Esophagus (tissue), 2 donors: ENCODE results near the gene MIF4GD. TPM values are rescaled to one million over a fixed set of nuclear protein-coding genes. Genes with fewer than 3 reads are reported as not detected.
A peak's percentile ranks its signal among the peaks of the same experiment; 100 is the strongest.
"Not testable (repeated sequence)": the region's sequence is repeated elsewhere in the genome, so short reads cannot be mapped to it uniquely, and the experiment has no call there.

Experiments used
- H3K27ac ChIP-seq, 2 donors: one replicate each; pipeline ENCODE4 v1.5.1; 2013; ENCODE audit warnings: low read depth in 2 of 2, mild to moderate bottlenecking in 2 of 2, inconsistent platforms in 1 of 2, low read length in 1 of 2, moderate library complexity in 1 of 2
- H3K27me3 ChIP-seq, 2 donors: one replicate each; pipeline ENCODE4 v1.6.1; 2013; ENCODE audit warnings: low read length in 2 of 2, control low read depth in 1 of 2, mild to moderate bottlenecking in 1 of 2; ENCODE audit not compliant: insufficient read depth in 2 of 2, control insufficient read depth in 1 of 2
- H3K36me3 ChIP-seq, 2 donors: one replicate each; pipeline ENCODE4 v1.6.1; 2013; ENCODE audit warnings: low read length in 1 of 2; ENCODE audit not compliant: control insufficient read depth in 2 of 2, insufficient read depth in 2 of 2
- H3K4me1 ChIP-seq, 2 donors: one replicate each; pipeline ENCODE4 v1.6.1; 2013; ENCODE audit warnings: low read length in 1 of 2; ENCODE audit not compliant: control insufficient read depth in 2 of 2, insufficient read depth in 2 of 2
- H3K4me3 ChIP-seq, 2 donors: one replicate each; pipeline ENCODE4 v1.5.1; 2013; ENCODE audit warnings: low read length in 2 of 2, mild to moderate bottlenecking in 2 of 2, low read depth in 1 of 2, moderate library complexity in 1 of 2
- H3K9me3 ChIP-seq, 2 donors: one replicate each; pipeline ENCODE4 v1.6.1; 2013; ENCODE audit warnings: mild to moderate bottlenecking in 2 of 2, low read depth in 1 of 2, low read length in 1 of 2, moderate library complexity in 1 of 2; ENCODE audit not compliant: control insufficient read depth in 2 of 2, insufficient read depth in 1 of 2
- WGBS, 2 donors: extraction: QIAGEN DNeasy Blood & Tissue Kit; methylation state at CpG; one replicate each; pipeline ENCODE4 v1.1.7; 2013; 5-methylcytosine and 5-hydroxymethylcytosine counted together
- polyA plus RNA-seq, 2 donors: library from polyadenylated mRNA; stranded (reverse); fragments of 200-250 nt; gene quantifications; one replicate each; pipeline ENCODE4 v1.2.3, GENCODE V29; 2013
- donor health status: healthy with polysubstance abuse.
- donor health status: Bipolar disorder and iron deficiency.

MIF4GD gene
- polyA plus RNA-seq, 2 donors, result 9.3 to 23.3 TPM

DNA sequence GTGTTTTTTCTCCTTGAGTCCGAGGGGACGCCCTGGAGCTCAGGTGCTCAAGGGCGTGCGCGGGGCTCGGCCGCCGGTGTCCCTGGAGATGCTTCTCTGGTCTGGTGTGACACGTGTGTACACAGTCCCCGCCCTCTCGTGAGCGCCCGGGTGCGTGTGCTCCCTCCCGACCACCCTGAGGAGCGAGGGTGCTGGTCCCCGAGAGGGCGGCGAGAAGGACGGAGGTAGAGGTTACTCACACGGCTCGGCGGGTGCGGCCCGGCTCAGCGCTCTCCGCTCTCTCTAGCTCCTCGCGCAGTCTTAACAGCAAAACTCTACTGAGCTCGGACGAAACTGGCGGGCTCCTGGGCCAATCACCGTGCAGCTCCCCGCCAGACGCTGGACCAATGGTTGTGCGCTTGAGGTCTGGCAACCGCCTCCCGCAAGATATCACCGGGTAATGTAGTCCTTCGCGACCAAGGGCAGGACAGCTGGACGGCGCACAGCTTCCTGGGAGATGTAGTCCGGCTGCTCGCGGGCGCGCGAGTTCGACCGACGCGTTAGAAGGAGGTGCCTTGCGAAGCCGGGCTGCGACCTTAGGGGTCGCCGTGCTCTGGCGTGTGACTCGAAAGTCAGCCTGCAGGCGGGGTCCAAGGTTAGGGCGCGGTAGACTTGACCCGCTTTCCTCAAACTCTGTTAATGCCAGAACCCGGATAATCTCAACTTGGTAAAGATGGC, 18.2 kb upstream of the MIF4GD start, which contains the start of gene SLC25A19:
Gene SLC25A19, minus strand, starts transcription at position 319 of the 717 bp plus-strand sequence. CDS start 2,669 bp downstream, outside the sequence.
- Histone ChIP-seq H3K4me3 (peak within 1 kb of the TSS; percentile 60 to 73), H3K27ac (peak within 1 kb of the TSS; percentile 92 to 98), H3K4me1 (no peaks in the 10 kb centered on the region), H3K27me3 (no peaks in the 10 kb centered on the region), H3K36me3 (peaks cover 7 to 11% of the 10 kb centered on the region in 2 donors), H3K9me3 (no peaks in the 10 kb centered on the region)
- 0% methylated on average over 65 of the region's 65 CpGs for WGBS, 2 donors

- 1% methylated on average over 14 of the region's 14 CpGs for WGBS, 2 donors
- H3K4me1 ChIP-seq, result no peaks in the 10 kb centered on the region
- H3K36me3 ChIP-seq, result peaks cover 7 to 11% of the 10 kb centered on the region in 2 donors
- peak overlapping the region; percentile 60 to 73 for H3K4me3 ChIP-seq
- H3K27ac ChIP-seq, result peak overlapping the region; percentile 83
- no peaks in the 10 kb centered on the region for H3K27me3 ChIP-seq
- no peaks in the 10 kb centered on the region for H3K9me3 ChIP-seq
These were observed 17.7 kb upstream of the MIF4GD start for GRCh38 chr17:75288770-75289114.

GRCh38 chr17:75288359-75288758, 17.3 kb upstream of the MIF4GD start:
- 17% methylated on average over 2 of the region's 2 CpGs for WGBS, 2 donors
- Histone ChIP-seq H3K27me3 (no peaks in the 10 kb centered on the region), H3K27ac (no peak overlapping the region), H3K4me1 (peaks cover 0 to under 1% of the 10 kb centered on the region in 2 donors), H3K4me3 (peak overlapping the region in 1 of 2 donors; percentile 60), H3K36me3 (peaks cover 7 to 11% of the 10 kb centered on the region in 2 donors), H3K9me3 (no peaks in the 10 kb centered on the region)

DNA sequence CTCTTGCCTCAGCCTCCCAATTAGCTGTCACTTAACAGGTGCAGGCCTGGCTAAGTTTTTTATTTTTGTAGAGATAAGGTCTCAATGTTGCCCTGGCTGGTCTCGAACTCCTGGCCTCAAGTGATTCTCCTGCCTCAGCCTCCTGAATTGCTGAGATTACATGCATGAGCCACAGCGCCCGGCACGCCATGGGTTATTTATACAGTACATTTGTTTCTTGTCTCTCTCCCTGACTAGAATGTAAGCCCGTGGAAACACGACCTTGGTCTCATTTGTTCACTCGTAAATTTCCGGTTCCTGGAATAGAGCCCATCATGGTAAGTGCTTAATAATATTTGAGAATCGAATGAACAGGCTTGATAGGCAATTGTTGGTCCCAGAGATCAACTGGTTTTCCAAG, 16.2 kb upstream of the MIF4GD start:
- H3K27me3 ChIP-seq, result no peaks in the 10 kb centered on the region
- H3K36me3 ChIP-seq, result peaks cover 7 to 11% of the 10 kb centered on the region in 2 donors
- 71 to 88% methylated on average over 9 of the region's 9 CpGs for WGBS, 2 donors
- no peak overlapping the region for H3K4me3 ChIP-seq
- peaks cover 0 to 2% of the 10 kb centered on the region in 2 donors for H3K4me1 ChIP-seq
- H3K9me3 ChIP-seq, result no peaks in the 10 kb centered on the region
- no peak overlapping the region for H3K27ac ChIP-seq

GRCh38 chr17:75285123-75285522, 14.1 kb upstream of the MIF4GD start:
- H3K4me1 ChIP-seq, result peaks cover 0 to 2% of the 10 kb centered on the region in 2 donors
- H3K9me3 ChIP-seq, result no peaks in the 10 kb centered on the region
- WGBS, 2 donors, result 83 to 84% methylated on average over 6 of the region's 6 CpGs
- no peak overlapping the region for H3K4me3 ChIP-seq
- peaks cover 7 to 15% of the 10 kb centered on the region in 2 donors for H3K36me3 ChIP-seq
- no peaks in the 10 kb centered on the region for H3K27me3 ChIP-seq
- H3K27ac ChIP-seq, result no peak overlapping the region

DNA sequence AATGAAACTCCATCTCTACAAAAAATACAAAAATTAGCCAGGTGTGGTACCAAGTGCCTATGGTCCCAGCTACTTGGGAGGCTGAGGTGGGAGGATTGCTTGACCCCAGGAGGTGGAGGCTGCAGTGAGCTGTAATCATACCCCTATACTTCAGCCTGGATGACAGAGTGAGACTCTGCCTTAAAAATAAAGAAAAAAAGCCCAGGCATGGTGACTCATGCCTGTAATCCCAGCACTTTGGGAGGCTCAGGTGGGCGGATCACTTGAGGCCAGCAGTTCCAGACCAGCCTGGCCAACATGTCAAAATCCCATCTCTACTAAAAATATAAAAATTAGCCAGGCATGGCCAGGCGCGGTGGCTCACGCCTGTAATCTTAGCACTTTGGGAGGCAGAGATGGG, 9.2 kb upstream of the MIF4GD start:
- not testable (repeated sequence) for H3K27ac ChIP-seq, H3K4me3 ChIP-seq, H3K27me3 ChIP-seq, H3K9me3 ChIP-seq, H3K4me1 ChIP-seq
- peaks cover 5 to 12% of the 10 kb centered on the region in 2 donors for H3K36me3 ChIP-seq
- 91 to 94% methylated on average over 4 of the region's 4 CpGs for WGBS, 2 donors

- Histone ChIP-seq H3K27ac (no peak overlapping the region), H3K4me1 (peaks cover 0 to 6% of the 10 kb centered on the region in 2 donors), H3K27me3 (no peaks in the 10 kb centered on the region), H3K9me3 (no peaks in the 10 kb centered on the region), H3K36me3 (peaks cover 5 to 10% of the 10 kb centered on the region in 2 donors), H3K4me3 (no peak overlapping the region)
- 72 to 76% methylated on average over 6 of the region's 6 CpGs for WGBS, 2 donors
These were observed 6.6 kb upstream of the MIF4GD start for GRCh38 chr17:75277664-75278071.

DNA sequence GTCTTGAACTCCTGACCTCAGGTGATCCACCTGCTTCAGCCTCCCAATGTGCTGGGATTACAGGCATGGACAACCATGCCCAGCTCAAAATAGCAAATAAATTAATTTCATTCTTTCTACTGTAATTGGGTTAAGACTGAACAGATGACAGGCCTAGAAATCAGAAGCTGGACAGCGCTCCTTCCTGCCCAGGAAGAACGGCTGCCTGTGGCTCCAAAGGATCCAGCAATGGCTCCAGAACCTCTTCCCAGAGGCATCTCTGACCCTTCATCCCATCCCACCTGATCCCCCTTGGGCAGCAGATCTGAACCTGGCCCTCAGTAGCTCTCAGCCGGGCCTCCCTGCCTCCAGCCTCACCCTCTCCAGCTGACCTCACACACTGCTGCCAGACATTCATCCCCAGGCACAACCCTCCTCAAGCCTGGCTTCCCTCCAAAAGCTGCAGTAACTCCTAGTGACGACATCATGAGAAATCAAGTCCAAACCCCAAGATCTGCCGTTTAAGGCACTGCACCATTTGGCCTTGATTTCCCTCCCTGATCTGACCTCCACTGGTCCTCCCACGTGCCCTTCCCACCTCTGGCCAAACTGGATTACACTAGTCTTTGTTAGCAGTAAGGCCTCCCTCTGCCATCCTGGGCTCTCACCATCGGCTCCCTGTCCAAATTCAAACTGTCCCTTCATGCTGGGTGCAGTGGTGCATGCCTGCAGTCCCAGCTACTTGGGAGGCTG, 3.1 kb upstream of the MIF4GD start:
- Histone ChIP-seq H3K4me1 (peaks cover 0 to 17% of the 10 kb centered on the region in 2 donors), H3K36me3 (peaks cover 5 to 6% of the 10 kb centered on the region in 2 donors), H3K27ac (no peak overlapping the region), H3K27me3 (no peaks in the 10 kb centered on the region), H3K4me3 (no peak overlapping the region), H3K9me3 (no peaks in the 10 kb centered on the region)
- WGBS, 2 donors, result 69 to 73% methylated on average over 7 of the region's 7 CpGs

DNA sequence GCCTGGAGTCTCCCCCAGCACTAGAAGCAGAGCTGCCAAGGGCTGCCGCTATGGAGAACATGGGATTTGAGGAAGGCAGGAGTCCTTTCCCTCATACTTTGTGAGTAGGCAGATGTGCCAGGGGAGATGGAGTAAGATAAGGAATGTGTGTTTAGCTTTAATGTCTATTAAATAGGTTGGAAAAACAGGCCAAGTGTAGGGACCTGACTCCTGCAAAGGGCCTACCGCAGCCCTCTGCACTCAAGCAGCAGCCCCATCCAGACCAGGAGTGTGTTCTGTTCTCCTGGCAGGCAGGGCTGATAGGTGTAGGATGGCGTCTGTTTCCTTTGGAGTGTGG, 1.8 kb upstream of the MIF4GD start:
- Histone ChIP-seq H3K27ac (peak overlapping the region in 1 of 2 donors; percentile 28), H3K4me3 (no peak overlapping the region), H3K27me3 (no peaks in the 10 kb centered on the region), H3K9me3 (no peaks in the 10 kb centered on the region), H3K36me3 (peaks cover 0 to 3% of the 10 kb centered on the region in 2 donors), H3K4me1 (peaks cover 0 to 15% of the 10 kb centered on the region in 2 donors)
- WGBS, 2 donors, result 67 to 73% methylated on average over 3 of the region's 3 CpGs
